ENCODE data around the gene SPDYE18.
"Not testable (repeated sequence)": the region's sequence is repeated elsewhere in the genome, so short reads cannot be mapped to it uniquely, and the experiment has no call there.

The SPDYE18 gene, protein sequence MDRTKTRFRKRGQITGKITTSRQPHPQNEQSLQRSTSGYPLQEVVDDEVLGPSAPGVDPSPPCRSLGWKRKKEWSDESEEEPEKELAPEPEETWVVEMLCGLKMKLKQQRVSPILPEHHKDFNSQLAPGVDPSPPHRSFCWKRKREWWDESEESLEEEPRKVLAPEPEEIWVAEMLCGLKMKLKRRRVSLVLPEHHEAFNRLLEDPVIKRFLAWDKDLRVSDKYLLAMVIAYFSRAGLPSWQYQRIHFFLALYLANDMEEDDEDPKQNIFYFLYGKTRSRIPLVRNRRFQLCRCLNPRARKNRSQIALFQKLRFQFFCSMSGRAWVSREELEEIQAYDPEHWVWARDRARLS

GRCh38 chr7:77062557-77062956 is at the start of gene SPDYE18:
Gene SPDYE18 (minus strand): TSS chr7:77062558. CDS start chr7:77060512, 2,046 bp downstream.
- DNase-seq (ENCODE audit: low spot score), result not testable (repeated sequence)

DNA sequence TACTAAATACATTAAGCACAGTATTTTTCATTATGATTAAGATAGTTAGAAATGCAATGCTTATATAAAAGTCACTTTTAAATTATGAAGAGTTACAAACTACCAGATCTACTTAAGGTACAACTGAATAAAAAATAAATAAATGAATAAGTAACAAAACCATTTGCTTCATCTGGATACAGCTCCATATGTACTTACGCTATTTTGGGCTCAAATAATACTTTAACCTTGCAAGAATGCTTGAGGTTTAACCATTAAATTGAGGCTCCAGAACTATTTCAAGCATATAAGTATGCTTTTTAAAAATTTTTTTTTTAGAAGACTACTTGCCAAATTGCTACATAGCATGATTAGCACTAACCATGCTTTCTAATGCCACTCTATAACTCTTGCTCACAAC is 46.0 kb upstream of the SPDYE18 start:
- not testable (repeated sequence) for DNase-seq (ENCODE audit: low spot score)

- not testable (repeated sequence) for DNase-seq (ENCODE audit: low spot score)
These were observed 45.3 kb upstream of the SPDYE18 start for GRCh38 chr7:77107659-77108058.

DNA sequence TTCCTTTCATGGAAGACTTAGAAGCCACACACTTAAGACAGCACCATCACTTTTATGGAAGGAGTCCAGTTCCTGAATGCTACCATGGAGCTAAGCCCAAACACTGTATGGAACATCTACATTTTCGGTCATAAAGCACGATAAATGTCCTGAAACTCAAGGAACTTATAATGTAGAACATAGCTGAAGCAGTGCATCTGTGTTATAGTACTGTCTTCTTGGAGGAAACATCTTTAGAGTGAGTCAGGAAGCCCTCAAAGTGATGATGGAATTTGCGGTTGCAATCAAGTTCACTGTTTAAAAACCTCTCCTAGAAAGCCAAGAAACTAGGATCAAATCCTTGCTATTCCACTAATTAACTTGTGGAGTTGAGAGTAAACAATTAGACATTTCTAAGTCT is 43.5 kb upstream of the SPDYE18 start:
- DNase-seq (ENCODE audit: low spot score), result not testable (repeated sequence)

- DNase-seq (ENCODE audit: low spot score), result not testable (repeated sequence)
These were observed 40.3 kb upstream of the SPDYE18 start for GRCh38 chr7:77102671-77103070.

DNA sequence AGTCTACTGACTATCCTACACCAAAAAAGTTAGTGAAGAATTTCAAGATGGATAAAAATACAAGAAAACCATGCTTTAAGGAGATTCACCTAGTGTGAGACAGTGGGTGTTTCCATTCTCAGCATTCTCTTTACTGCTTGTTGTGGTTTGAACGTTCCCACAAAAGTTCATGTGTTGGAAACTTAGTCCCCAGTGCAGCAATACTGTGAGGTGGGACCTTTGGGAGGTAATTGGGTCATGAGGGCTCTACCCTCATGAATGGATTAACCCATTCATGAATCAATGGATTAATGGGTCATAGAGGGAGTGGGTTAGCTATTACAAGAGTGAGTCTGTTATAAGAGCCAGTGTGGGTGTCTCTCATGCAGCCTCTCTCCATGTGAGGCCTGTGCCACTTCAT is 38.8 kb upstream of the SPDYE18 start:
- DNase-seq (ENCODE audit: low spot score), result not testable (repeated sequence)

DNA sequence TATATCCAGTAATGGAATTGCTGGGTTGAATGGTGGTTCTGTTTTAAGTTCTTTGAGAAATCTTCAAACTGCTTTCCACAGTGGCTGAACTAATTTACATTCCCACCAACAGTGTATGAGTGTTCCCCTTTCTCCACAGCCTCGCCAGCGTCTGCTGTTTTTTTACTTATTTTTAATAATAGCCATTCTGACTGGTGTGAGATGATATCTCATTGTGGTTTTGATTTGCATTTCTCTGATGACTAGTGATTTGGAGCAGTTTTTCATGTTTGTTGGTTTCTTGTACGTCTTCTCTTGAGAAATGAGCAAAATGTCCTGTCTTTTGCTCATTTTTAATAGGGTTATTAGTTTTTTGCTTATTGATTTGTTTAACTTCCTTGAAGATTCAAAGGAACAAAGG is 38.1 kb upstream of the SPDYE18 start:
- not testable (repeated sequence) for DNase-seq (ENCODE audit: low spot score)

DNA sequence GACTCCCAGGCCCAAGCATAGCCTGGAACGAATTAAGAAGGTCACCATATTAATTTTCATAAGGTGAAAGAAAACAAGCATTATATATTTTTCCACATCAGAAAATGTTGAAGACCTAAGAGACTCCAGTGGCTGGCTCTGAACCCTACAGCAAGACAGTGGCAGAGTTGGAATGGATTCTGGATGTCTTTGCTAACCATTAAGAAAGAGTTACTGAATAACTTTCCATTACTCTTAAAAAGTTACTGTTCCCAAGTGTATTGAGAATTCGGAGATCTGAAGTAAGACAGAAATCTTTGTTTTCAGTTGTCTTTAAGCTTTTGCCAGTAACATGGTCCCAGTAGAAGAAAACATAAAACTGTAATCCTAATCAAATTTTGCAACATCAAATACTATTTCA is 29.9 kb upstream of the SPDYE18 start:
- DNase-seq (ENCODE audit: low spot score), result not testable (repeated sequence)

DNA sequence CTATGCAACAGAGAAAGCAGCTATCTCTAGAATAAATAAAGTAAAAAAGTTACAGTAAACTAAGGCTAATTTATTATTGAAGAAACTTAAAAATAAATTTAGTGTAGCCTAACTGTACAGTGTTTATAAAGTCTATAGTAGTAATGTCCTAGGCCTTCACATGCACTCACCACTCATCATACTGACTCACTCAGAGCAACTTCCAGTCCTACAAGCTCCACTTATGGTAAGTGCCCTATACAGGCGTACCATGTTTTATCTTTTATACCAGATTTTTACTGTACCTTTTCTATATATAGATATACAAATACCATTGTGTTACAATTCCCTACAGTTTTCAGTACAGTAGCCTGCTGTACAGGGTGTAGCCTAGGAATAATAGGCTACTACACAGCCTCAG is 19.8 kb upstream of the SPDYE18 start:
- not testable (repeated sequence) for DNase-seq (ENCODE audit: low spot score)

DNA sequence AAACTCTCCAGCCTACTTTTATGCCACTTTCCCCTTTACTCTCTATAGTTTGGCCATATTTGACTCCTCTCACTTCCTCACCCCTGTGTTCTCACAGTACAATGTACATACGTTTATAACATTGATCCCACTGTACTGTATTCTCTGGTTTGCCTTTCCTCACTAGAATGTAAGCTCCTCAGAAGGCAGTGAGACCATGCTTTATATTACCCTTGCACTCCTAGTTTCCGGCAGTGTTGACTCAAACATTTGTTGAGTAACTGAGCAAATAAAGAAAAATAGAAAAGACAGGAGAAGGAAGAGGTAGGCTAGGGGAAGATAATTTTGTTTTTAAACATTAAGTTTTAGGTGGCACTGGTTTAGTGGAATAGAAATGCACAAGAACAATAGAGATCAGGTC is 17.9 kb upstream of the SPDYE18 start:
- DNase-seq (ENCODE audit: low spot score), result not testable (repeated sequence)

DNA sequence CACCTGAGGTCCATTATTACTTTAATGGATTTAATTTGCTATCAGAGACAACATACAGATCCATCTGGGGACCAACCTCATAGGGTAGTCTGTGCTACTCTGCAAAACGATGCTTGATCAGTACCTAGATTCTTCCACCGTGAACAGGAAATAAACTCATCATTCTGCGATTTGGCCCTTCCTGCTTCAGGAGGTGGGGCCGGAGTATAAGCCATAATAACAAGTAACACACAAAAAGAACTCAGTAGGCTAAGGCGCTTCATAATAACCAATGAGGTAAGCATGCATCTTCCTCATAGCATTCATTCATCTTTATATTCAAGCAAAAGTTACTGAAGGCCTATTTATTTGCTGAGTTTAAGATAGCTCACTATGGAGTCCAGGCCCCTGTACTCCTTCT is 17.3 kb upstream of the SPDYE18 start:
- not testable (repeated sequence) for DNase-seq (ENCODE audit: low spot score)

DNA sequence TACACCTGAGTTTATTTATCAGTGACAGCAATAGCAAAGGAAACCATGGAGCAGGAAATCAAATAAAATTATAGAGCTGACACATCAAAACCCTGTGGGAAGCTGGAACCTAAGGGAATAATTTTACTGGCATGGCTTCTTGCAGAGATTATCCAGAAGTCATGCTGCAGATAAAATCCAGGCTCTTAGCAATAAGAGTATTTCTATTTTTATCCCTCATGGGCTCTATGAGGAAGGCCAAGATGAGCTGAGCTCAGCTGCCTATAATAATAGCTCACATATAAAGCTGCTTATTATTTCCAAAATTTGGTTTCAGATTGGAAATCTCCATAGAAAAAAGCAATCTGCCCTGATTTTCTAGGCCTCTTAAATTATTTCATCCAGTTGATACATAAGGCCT is 16.8 kb upstream of the SPDYE18 start:
- not testable (repeated sequence) for DNase-seq (ENCODE audit: low spot score)

GRCh38 chr7:77077060-77077459 is 14.7 kb upstream of the SPDYE18 start:
- not testable (repeated sequence) for DNase-seq (ENCODE audit: low spot score)

DNA sequence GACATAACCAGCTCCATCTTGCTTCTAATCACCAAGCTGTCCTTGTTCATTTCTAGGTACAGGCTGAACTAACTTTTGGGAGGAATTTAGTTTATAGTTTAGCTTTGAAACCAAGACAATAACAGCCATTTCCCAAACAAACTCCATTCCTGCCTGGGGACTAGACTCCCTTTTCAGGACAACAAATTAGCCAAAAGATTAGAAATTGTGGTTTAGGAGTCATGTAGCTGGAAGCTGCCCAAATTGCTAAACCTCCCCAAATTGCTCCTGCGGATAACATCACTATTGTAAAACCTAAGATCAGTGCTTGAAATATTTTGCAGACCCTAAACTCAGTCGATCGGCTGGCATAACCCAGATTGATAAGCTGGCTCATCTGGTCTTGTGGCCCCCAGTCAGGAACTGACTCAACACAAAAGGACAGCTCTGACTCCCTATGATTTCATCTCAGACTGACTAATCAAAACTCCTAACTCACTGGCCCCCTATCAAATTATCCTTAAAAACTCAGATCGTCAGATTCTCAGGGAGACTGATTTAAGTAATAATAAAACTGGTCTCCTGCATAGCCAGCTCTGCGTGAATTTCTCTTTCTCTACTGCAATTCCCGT is 12.5 kb upstream of the SPDYE18 start:
- DNase-seq (ENCODE audit: low spot score), result not testable (repeated sequence)

DNA sequence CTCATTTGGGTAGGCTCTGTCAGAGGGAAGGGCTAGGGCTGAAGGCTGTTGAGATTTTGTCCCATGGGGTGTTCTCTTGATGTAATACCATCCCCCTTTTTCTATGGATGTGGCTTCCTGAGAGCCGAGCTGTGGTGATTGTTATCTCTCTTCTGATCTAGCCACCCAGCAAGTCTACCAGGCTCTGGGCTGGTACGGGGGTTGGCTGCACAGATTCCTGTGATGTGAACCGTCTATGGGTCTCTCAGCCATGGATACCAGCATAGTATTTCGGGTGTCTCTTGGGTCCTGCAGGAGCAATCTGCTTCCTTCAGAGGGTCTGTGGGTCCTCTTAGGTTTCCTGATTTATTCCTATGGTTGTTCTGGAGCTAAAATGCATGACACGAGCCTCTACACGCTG is 8.8 kb upstream of the SPDYE18 start:
- not testable (repeated sequence) for DNase-seq (ENCODE audit: low spot score)

GRCh38 chr7:77065869-77066268 is 3.5 kb upstream of the SPDYE18 start:
- DNase-seq (ENCODE audit: low spot score), result not testable (repeated sequence)

DNA sequence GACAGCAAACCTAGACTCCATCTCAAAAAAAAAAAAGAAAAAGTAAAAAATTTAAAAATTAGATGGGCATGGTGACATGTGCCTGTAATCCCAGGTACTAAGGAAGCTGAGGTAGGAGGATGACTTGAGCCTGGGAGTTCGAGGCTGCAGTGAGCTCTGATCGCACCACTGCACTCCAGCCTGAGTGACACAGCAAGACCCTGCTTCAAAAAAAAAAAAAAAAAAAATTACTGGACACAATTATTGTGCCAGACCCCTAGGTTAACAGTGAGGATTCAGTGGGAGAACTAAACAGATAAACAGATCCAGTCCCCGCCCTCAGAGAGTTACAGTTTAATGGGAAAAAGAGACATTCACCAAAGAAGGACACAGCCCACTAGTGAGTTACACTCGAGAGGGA is 1.4 kb upstream of the SPDYE18 start:
- DNase-seq (ENCODE audit: low spot score), result not testable (repeated sequence)

- not testable (repeated sequence) for DNase-seq (ENCODE audit: low spot score)
These were observed 30.1 kb downstream of the SPDYE18 start, which contains the start of gene SPDYE17 for GRCh38 chr7:77032261-77032660. Gene SPDYE17 (minus strand): TSS chr7:77032361. CDS start chr7:77030570, 1,791 bp downstream.

DNA sequence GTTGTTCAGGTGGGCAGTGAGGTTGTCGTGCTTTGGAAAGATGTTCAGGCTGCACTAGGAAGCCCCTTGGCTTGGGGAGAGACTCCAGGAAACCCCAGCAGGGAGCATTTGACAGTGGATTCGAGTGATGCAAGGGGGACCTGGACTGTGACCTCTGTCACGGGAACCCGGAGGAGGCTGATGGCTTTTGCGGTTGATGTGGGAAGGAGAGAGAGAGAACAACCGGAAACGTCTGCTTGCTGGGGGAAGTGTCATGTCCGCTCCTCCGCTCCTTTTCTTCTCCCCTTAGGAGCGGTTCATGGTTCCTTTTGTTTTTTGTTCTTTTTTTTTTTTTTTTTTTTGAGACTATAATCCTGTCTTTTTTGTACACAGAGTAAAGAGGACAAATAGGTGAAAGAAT is 36.0 kb downstream of the SPDYE18 start:
- not testable (repeated sequence) for DNase-seq (ENCODE audit: low spot score)

GRCh38 chr7:77010074-77010680 is 52.2 kb downstream of the SPDYE18 start:
- not testable (repeated sequence) for DNase-seq (ENCODE audit: low spot score)

- not testable (repeated sequence) for DNase-seq (ENCODE audit: low spot score)
These were observed 54.4 kb downstream of the SPDYE18 start for GRCh38 chr7:77008000-77008399.

Measured in hematopoietic multipotent progenitor cell treated with erythropoietin and hydrocortisone succinate and interleukin-3 and kit ligand, for 15 days (in vitro differentiated cells).